Fibroblast of mammary gland (primary cell): Measurements from ENCODE around the gene LRRTM4.

ENCODE experiments used
- DNase-seq: peaks from one replicate; pipeline ENCODE4 v3.0.0-alpha.2; 2010; ENCODE audit warnings: low read depth
- H3K4me3 ChIP-seq: 2 replicates; pipeline ENCODE4 v1.5.1; 2011; ENCODE audit warnings: low read depth, mild to moderate bottlenecking, low read length, moderate library complexity; ENCODE audit not compliant: control insufficient read depth
- TF ChIP-seq, protein P1 (sequence below): conservative IDR thresholded peaks from 2 replicates; pipeline ENCODE4 v1.5.1; 2011; ENCODE audit warnings: low read depth, low read length, inconsistent platforms; ENCODE audit not compliant: control insufficient read depth, insufficient read depth

Gene LRRTM4

DNA sequence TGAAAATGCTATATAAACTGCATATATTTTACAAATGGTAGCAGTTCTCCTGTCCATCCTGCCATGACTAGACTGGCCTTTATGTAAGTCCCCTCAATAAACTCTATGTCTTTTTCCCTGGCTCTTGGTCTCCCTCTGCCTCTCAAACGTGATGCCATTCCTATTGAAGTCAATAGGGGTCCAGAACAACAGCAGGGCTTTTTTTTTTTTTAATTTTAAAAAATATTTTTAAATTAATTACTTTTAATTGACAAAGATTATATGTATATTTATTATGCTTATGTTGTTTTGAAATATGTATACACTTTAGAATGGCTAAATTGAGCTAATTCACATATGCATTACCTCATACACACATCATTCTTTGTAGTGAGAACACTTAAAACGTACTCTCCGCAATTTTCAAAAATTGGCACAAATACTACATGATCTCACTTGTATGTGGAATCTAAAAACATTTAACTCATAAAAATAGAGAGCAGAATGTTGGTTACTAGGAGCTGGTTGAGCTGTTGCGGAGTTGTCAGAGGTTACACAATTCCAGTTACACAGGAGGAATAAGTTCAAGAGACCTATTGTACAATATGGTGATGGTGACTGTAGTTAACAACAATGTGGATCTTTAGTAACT, 123.1 kb downstream of the LRRTM4 start:
- TF ChIP-seq, protein P1, sequence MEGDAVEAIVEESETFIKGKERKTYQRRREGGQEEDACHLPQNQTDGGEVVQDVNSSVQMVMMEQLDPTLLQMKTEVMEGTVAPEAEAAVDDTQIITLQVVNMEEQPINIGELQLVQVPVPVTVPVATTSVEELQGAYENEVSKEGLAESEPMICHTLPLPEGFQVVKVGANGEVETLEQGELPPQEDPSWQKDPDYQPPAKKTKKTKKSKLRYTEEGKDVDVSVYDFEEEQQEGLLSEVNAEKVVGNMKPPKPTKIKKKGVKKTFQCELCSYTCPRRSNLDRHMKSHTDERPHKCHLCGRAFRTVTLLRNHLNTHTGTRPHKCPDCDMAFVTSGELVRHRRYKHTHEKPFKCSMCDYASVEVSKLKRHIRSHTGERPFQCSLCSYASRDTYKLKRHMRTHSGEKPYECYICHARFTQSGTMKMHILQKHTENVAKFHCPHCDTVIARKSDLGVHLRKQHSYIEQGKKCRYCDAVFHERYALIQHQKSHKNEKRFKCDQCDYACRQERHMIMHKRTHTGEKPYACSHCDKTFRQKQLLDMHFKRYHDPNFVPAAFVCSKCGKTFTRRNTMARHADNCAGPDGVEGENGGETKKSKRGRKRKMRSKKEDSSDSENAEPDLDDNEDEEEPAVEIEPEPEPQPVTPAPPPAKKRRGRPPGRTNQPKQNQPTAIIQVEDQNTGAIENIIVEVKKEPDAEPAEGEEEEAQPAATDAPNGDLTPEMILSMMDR = no peak
- no peak for DNase-seq
- no peak overlapping the region for H3K4me3 ChIP-seq

DNA sequence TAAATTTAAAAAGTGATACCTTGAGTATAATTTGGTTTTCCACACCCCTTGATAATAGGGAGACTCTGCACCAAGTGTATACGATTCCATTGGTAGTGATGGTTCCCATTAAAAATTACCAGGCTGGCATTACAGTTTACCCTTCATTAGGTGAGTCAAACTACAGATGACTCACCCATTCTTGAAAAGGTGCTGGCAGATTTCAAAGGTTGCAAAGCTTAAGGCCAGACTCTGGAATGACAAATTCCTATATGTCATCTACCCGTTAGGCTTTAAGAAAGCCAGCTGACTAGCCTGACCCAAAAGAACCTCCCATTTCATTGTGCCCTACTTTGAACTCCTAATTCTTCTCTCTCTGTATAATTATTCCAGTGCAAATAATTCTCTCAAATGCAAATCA, 124.4 kb downstream of the LRRTM4 start:
- H3K4me3 ChIP-seq = no peak overlapping the region
- DNase-seq = no peak
- TF ChIP-seq, protein P1 = no peak

DNA sequence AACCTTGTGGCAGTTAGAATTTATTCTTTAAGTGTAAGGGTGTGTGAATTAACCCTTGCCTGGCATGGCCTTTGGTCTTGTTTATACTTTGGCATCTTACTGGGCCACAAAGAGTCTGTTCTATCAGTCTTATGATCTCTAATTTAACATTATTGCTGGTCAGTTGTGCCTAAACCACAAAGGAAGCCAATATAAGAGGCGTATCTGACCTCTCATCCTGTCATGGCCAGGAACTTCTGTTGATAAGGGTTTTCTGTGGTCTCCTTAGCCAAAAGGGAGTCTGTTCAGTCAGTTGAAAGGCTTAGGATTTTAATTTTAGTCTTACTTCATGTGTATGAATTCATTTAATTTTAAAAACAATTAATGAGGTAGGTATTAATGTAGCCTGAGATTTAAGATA, 127.2 kb downstream of the LRRTM4 start:
- no peak for DNase-seq
- TF ChIP-seq, protein P1 = no peak
- no peak overlapping the region for H3K4me3 ChIP-seq

DNA sequence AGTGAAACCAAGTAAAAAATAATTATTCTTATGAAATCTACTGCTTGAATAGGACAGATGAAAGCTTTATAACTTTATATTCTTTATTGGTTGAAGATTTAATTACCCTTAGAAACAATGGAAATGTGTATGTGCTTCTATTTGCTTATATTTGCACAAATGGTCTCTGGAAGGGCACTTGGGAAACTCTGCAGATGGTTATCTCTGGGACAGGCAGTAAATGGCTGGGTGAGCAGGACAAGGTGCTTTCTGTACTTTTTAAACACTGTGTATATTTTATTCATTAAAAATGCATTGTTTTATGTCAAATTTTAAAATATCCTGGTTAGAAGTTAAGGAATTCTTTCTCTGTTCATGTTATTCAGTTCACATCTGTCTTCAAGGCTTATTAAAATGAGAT, 131.1 kb downstream of the LRRTM4 start:
- TF ChIP-seq, protein P1 = no peak
- no peak overlapping the region for H3K4me3 ChIP-seq
- no peak for DNase-seq

DNA sequence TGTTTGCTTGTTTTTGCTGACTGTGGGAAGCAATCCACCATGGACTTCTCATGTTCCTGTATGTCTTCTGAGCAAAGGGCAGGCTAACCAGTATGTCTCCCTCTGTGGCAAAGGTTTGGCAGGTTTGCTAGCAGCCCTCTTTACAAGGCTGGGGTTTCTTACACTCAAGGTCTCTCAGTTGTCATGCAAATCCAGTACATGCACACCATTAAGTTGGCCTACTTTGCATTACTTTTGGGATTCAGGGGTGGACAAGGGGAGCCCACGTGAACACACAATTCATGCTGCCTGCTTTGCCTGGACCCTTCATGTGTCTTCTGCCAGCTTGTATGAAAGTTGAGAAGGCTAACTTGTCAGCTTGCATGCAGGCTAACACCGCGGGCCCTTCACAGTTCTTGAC, 134.9 kb downstream of the LRRTM4 start:
- no peak overlapping the region for H3K4me3 ChIP-seq
- TF ChIP-seq, protein P1 = no peak
- DNase-seq = no peak

DNA sequence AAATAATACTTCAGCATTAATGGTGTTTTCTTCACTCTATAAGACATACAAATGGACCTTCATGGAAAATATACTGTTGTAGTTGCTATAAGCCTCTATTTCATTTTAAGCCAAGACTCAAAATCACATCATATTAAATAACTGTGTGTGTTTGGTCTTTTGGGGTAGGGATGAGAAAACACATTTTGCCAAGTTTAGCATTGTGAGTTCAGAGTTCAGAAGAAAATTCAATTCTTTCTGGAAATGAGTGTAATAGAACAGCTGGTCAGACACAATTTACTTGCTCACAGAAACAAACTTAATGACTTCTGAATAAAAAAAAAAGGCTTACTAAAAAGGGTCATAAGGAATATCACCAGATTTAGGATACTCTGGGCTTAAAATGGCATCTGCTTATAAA, 149.5 kb downstream of the LRRTM4 start:
- H3K4me3 ChIP-seq = no peak overlapping the region
- TF ChIP-seq, protein P1 = no peak
- DNase-seq = no peak

DNA sequence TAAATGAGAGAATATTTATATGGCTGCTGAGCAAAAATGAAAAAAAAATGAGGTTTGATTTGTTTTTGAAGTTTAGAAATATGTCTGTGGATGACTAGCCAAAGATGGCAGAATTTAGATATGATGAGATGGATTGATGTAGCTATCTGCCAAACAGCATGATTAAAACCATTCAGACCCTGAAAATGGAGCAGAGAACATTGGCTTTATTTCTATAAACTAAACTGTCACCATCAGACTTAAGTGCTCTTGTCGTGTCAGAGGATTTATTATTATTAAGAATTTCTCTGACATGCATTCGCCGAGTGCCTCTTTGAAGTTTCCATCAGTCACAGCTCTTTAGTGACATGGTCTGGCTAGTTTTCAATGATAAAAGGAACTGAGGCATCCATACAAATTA, 151.7 kb downstream of the LRRTM4 start:
- TF ChIP-seq, protein P1 = no peak
- no peak overlapping the region for H3K4me3 ChIP-seq
- DNase-seq = no peak
